ENCODE data around the gene GABRA5. TPM values are rescaled to one million over a fixed set of nuclear protein-coding genes. Genes with fewer than 3 reads are reported as not detected.

GABRA5 gene
- total and polyA plus RNA-seq, 7 donors, result 1.1 TPM; not detected in 6

GRCh38 chr15:26886566-26886965 is 19.7 kb downstream of the GABRA5 start:
- intact Hi-C loops (cut with DNase I), result no loop called here
- no peaks in the 10 kb centered on the region for H3K36me3 ChIP-seq
- no peak for DNase-seq
- peaks cover 0 to 30% (median 2%) of the 10 kb centered on the region in 3 donors for H3K27me3 ChIP-seq
- H3K9me3 ChIP-seq, result no peaks in the 10 kb centered on the region
- TF ChIP-seq POLR2AphosphoS5 (IDR thresholded peaks at IDR 0.05) (no peak), CTCF (IDR thresholded peaks at IDR 0.05) (no peak)
- peaks cover 0 to 9% (median 4%) of the 10 kb centered on the region in 4 donors for H3K4me1 ChIP-seq
- no peak overlapping the region for H3K4me3 ChIP-seq
- 65 to 75% methylated on average over 4 of the region's 4 CpGs for WGBS, 2 donors
- H3K27ac ChIP-seq, result no peak overlapping the region

- Histone ChIP-seq H3K9me3 (no peaks in the 10 kb centered on the region), H3K36me3 (no peaks in the 10 kb centered on the region), H3K27me3 (peaks cover 0 to 44% (median 10%) of the 10 kb centered on the region in 3 donors), H3K4me3 (no peak overlapping the region), H3K27ac (peak overlapping the region in 1 of 4 donors; percentile 42), H3K4me1 (peaks cover 0 to 16% (median 11%) of the 10 kb centered on the region in 4 donors)
- intact Hi-C loops (cut with DNase I), result no loop called here
- WGBS, 2 donors, result 27 to 63% methylated on average over 7 of the region's 7 CpGs
- no peak for DNase-seq
- TF ChIP-seq EP300 (IDR thresholded peaks at IDR 0.05), result no peak
These were observed 21.2 kb downstream of the GABRA5 start for GRCh38 chr15:26887926-26888666.

GRCh38 chr15:26888761-26889160 is 21.9 kb downstream of the GABRA5 start:
- H3K36me3 ChIP-seq, result no peaks in the 10 kb centered on the region
- intact Hi-C loops (cut with DNase I), result loop anchor here (1.0 kb wide), 1 partner anchor 129 kb away; no protein-coding TSS in a partner anchor
- no peak for TF ChIP-seq POLR2AphosphoS5 (IDR thresholded peaks at IDR 0.05)
- 17 to 59% methylated on average over 8 of the region's 8 CpGs for WGBS, 2 donors
- DNase-seq, result no peak
- H3K27ac ChIP-seq, result peak overlapping the region in 1 of 4 donors; percentile 42
- no peak overlapping the region for H3K4me3 ChIP-seq
- H3K4me1 ChIP-seq, result peaks cover 0 to 16% (median 11%) of the 10 kb centered on the region in 4 donors
- peaks cover 0 to 45% (median 10%) of the 10 kb centered on the region in 3 donors for H3K27me3 ChIP-seq
- no peaks in the 10 kb centered on the region for H3K9me3 ChIP-seq

- Histone ChIP-seq H3K4me1 (peaks cover 0 to 16% (median 11%) of the 10 kb centered on the region in 4 donors), H3K9me3 (no peaks in the 10 kb centered on the region), H3K27ac (no peak overlapping the region), H3K36me3 (no peaks in the 10 kb centered on the region), H3K4me3 (no peak overlapping the region), H3K27me3 (peaks cover 0 to 45% (median 10%) of the 10 kb centered on the region in 3 donors)
- DNase-seq, result no peak
- intact Hi-C loops (cut with DNase I), result loop anchor here (1.0 kb wide), 1 partner anchor 128 kb away; no protein-coding TSS in a partner anchor
- TF ChIP-seq POLR2AphosphoS5 (IDR thresholded peaks at IDR 0.05) (no peak), CTCF (IDR thresholded peaks at IDR 0.05) (peak in 3 of 4 experiments; percentile 37 to 68 (median 50))
- WGBS, 2 donors, result 20 to 23% methylated on average over 5 of the region's 5 CpGs
These were observed 22.5 kb downstream of the GABRA5 start for GRCh38 chr15:26889298-26889898.

- no peaks in the 10 kb centered on the region for H3K9me3 ChIP-seq
- no peak overlapping the region for H3K27ac ChIP-seq
- intact Hi-C loops (cut with DNase I), result no loop called here
- DNase-seq, result no peak
- H3K4me1 ChIP-seq, result peaks cover 0 to 16% (median 11%) of the 10 kb centered on the region in 4 donors
- peaks cover 0 to 45% (median 10%) of the 10 kb centered on the region in 3 donors for H3K27me3 ChIP-seq
- no peaks in the 10 kb centered on the region for H3K36me3 ChIP-seq
- WGBS, 2 donors, result 81 to 84% methylated on average over 7 of the region's 7 CpGs
- no peak overlapping the region for H3K4me3 ChIP-seq
- TF ChIP-seq POLR2AphosphoS5 (IDR thresholded peaks at IDR 0.05), result no peak
- TF ChIP-seq EP300 (IDR thresholded peaks at IDR 0.05), result no peak
- no peak for TF ChIP-seq POLR2A (IDR thresholded peaks at IDR 0.05)
- no peak for TF ChIP-seq CTCF (IDR thresholded peaks at IDR 0.05)
These were observed 23.6 kb downstream of the GABRA5 start for GRCh38 chr15:26890451-26890850.
